ENCODE data around the gene RPS3.
"Not testable (repeated sequence)": the region's sequence is repeated elsewhere in the genome, so short reads cannot be mapped to it uniquely, and the experiment has no call there.

- not testable (repeated sequence) for TF ChIP-seq CTCF (IDR thresholded peaks at IDR 0.05 in 2 of 3, conservative IDR thresholded peaks at IDR 0.05 in 1 of 3; ENCODE audit: insufficient read depth in 2 of 3, low read depth in 1 of 3, low read length in 3 of 3); RAD21 (CRISPR knock-in tag; conservative IDR thresholded peaks at IDR 0.05 in 1 of 2, IDR thresholded peaks at IDR 0.05 in 1 of 2); E2F8 (IDR thresholded peaks at IDR 0.05; ENCODE audit: low read depth, partially characterized antibody); POLR2AphosphoS2 (IDR thresholded peaks at IDR 0.05; ENCODE audit: low read length); SRSF7 (optimal IDR thresholded peaks at IDR 0.05; ENCODE audit: low read depth, low read length); MCM3 (IDR thresholded peaks at IDR 0.05); POLR2A (conservative IDR thresholded peaks at IDR 0.05)
Observed at GRCh38 chr11:75378776-75379175, 20.5 kb upstream of the RPS3 start.

Data from K562 (cell line).